GM12864 (cell line): ENCODE data around the gene CCDC92.

ENCODE experiments used
- DNase-seq: peaks from one replicate; pipeline ENCODE4 v3.0.0-alpha.2; 2011; ENCODE audit warnings: low read depth
- H3K4me3 ChIP-seq: 2 replicates; pipeline ENCODE4 v1.5.1; 2011; ENCODE audit warnings: mild to moderate bottlenecking, low read depth, low read length, control low read depth
- CTCF ChIP-seq: IDR thresholded peaks from 2 replicates; pipeline ENCODE4 v1.5.1; 2011; ENCODE audit warnings: low read depth, mild to moderate bottlenecking, moderate library complexity, low read length, control low read depth, inconsistent platforms; ENCODE audit errors: missing control alignments

CCDC92 gene

GRCh38 chr12:123960029-123960735 is 12.4 kb downstream of the CCDC92 start:
- DNase-seq, result no peak
- H3K4me3 ChIP-seq, result no peak overlapping the region
- TF ChIP-seq CTCF, result no peak

- no peak for TF ChIP-seq CTCF
- no peak overlapping the region for H3K4me3 ChIP-seq
- no peak for DNase-seq
Observed at GRCh38 chr12:123958876-123959275, 13.8 kb downstream of the CCDC92 start.

GRCh38 chr12:123958462-123958861 is 14.2 kb downstream of the CCDC92 start:
- H3K4me3 ChIP-seq, result no peak overlapping the region
- DNase-seq, result no peak
- no peak for TF ChIP-seq CTCF

- H3K4me3 ChIP-seq, result no peak overlapping the region
- DNase-seq, result no peak
- TF ChIP-seq CTCF, result no peak
Observed at GRCh38 chr12:123957196-123957595, 15.4 kb downstream of the CCDC92 start.

- no peak for TF ChIP-seq CTCF
- no peak overlapping the region for H3K4me3 ChIP-seq
- DNase-seq, result no peak
Observed at GRCh38 chr12:123956249-123956648, 16.4 kb downstream of the CCDC92 start.

- no peak for DNase-seq
- H3K4me3 ChIP-seq, result no peak overlapping the region
- no peak for TF ChIP-seq CTCF
Observed at GRCh38 chr12:123954647-123955350, 17.8 kb downstream of the CCDC92 start.
